M059J (cell line): ENCODE measurements around the gene SMG5. TPM values are rescaled to one million over a fixed set of nuclear protein-coding genes. Genes with fewer than 3 reads are reported as not detected.

Experiments used
- DNase-seq: peaks from one replicate; pipeline ENCODE4 v3.0.0-alpha.2; 2012; ENCODE audit warnings: low read depth
- total RNA-seq: library from RNA; depleted of rRNA; stranded (reverse); fragments of >200 nt; shearing (Covaris generic); gene quantifications from 2 replicates; pipeline ENCODE4 v1.2.3, GENCODE V29; 2014

SMG5 gene
- total RNA-seq, 1 experiment from 2014 or later = 97.0 TPM

GRCh38 chr1:156281693-156282478 is 739 bp downstream of the SMG5 start:
- DNase-seq = peak; percentile 48

DNA sequence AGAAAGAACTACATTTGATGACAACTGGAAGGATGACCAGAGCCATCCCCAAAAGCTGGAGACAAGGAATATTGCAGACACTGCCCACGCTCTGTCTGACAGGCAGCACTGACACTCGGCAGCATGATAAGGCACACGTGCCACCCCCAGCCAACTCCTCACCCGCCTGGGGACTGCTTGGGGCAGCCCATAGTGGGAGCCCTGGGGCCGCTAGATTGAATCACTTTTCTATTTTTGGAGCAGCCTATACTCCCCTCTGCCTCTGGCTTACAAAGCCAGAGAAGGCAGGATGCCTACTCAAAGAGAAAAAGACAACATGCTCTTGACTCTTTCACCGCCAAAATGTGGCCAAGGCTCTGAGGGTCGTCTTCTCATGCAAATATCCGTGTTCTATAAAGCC is 1.3 kb downstream of the SMG5 start:
- DNase-seq = peak; percentile 45

- DNase-seq = no peak
Observed at GRCh38 chr1:156279837-156280236, 2.8 kb downstream of the SMG5 start.

DNA sequence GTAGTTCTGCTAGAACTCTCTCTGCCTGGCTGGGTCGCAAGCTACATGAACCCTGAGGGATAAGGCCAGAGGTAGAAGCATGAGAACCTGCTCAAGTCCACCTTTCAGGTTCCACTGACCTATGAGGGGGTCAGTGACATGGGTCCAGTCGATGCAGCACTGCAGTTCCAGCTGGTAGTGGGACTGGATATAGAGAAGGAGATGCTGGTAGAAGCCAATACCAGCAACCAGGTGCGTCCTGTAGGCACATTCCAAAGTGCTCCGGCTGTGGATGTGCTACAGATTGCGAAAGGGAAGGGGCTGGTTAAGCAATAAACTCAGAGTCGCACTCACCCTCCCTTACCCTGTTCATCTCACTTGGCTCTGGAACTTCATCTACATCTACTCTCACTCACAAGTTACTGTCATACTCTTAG is 5.7 kb downstream of the SMG5 start:
- no peak for DNase-seq

DNA sequence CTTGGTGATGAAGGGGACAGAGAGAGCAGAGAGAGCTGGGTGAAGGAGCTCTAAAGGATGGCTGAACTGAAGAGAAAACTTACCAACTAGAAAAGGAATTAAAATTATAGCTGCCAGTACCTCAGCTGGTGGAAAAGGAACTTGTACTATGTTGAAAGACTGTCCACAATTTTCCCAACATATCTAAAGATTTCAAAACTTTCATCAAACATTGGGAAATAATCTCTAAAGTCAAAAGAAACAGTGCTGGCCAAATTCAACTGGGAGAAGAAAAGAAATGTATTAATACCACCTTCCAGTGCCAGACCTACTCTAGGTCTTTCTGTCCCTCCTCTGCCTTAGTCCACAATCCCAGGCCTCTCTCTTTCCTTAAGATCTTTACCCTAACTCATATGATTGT is 6.1 kb downstream of the SMG5 start:
- DNase-seq = no peak

DNA sequence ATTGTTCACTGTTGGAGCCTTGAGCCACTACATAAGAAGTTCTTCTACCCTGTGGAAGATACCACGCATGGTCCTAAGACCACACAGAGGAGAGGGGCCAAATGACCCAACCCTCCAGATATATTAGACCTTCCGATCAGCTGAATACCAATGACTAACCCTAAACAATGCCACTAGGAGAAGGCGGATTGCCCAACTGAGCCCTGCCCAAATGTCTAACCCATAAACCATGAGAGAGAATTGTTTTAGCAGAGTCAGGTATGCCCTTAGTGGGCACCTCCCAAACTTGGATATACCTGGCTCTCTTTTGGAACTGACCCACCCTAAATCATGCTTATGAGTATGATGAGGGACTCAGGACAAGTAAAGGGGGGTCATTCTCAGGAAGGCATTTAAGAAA is 12.3 kb downstream of the SMG5 start:
- DNase-seq = no peak

- no peak for DNase-seq
Observed at GRCh38 chr1:156268336-156268735, 14.3 kb downstream of the SMG5 start.

- DNase-seq = no peak
Observed at GRCh38 chr1:156266051-156266450, 16.6 kb downstream of the SMG5 start.

- DNase-seq = no peak
Observed at GRCh38 chr1:156263288-156263655, 19.4 kb downstream of the SMG5 start.

GRCh38 chr1:156262461-156263287 is 20.0 kb downstream of the SMG5 start:
- DNase-seq = peak; percentile 95

DNA sequence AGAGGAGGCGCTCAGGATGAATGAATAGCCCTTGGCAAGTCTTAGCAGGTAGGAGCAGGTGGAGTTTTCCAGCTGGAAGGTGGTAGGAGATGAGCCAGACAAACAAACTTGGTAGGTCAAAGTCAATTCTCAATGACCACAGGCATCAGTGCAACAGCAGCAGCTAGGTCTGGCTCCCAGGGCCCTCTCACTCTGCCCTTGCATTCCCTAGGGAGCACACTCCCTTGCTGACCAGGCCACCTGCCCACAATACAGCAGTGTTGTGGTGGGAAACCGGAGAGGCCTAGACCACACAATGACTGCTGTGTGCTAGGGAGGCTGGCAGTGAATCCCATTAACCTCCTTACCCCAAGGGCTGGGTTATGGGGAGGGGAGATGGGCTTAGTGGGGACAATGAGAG is 21.7 kb downstream of the SMG5 start:
- no peak for DNase-seq

DNA sequence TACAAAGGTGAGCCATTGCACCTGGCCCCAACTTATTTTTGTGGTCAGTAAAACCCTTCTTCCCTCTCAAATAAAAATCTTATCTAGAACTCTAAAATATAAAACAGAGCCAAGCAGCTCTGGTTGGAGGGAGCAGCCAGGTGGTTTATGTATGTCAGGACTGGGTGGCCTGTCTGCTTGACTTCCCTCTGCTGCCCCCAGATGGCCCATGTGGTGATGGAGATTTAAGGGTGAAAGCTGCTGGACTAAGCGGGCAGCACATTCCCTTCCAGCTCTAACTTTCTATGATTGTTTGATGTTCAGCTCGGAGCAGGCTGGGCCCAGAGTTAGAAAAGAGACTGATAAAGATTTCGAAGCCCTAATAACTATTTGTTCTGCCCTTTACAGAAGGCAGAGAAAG is 22.8 kb downstream of the SMG5 start:
- DNase-seq = no peak

- no peak for DNase-seq
Observed at GRCh38 chr1:156258859-156259258, 23.8 kb downstream of the SMG5 start.

GRCh38 chr1:156257711-156258110 is 24.9 kb downstream of the SMG5 start:
- DNase-seq = no peak

DNA sequence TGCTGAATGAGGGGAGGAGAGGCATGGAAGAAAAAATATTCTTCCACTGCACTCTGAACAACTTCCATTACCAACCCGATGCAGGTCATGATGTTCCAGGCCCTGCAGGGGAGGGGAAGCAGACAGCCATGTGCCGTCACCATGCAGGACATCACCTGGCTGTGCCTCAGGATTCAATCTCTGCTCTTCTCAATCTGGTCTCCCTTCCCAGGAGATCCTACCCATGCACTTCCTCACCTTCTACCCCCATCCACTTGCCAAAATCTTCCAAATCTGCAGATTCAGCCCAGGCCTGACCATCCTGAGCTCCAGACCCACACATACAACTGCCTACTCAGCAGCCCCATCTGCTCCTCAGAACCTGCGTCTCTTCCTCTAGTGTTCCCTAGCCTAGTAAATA is 29.0 kb downstream of the SMG5 start:
- DNase-seq = no peak

DNA sequence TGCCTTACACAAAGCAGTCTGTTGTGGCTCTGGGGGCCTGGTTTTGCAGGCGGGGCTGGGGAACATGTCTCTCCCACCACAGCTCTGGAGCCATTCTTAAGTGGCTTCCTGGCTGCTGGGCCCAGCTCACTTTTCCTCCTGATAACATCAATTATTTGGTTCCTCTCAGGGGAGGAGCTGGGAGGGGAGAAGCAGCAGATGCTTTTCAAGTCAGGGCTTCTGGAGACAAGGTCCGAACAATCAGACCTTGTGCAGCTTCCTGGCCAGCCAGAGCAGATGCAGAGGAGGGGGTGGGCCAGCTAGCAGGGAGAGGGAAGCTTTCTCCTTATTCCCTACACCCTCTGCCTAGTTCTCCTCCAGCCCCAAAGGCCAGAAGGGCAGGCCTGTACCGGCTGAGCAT is 31.1 kb downstream of the SMG5 start:
- no peak for DNase-seq

GRCh38 chr1:156249593-156249992 is 33.0 kb downstream of the SMG5 start:
- DNase-seq = no peak

DNA sequence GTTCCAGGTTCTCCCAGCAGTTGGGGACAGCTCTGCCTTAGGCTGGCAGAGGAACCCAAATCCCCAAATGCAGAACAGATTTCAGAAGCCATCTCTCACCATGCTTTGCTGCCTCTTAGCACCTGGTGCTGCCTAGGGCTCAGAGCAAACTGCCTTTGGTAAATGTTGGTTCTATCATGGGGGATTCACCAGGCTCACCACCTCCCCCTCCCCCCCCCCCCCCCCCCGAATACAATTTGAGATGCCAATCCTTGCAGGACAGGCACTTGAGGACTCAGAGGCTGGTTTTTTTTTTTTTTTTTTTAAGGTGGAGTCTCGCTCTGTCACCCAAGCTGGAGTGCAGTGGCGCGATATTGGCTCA is 34.3 kb downstream of the SMG5 start:
- peak; percentile 20 for DNase-seq

DNA sequence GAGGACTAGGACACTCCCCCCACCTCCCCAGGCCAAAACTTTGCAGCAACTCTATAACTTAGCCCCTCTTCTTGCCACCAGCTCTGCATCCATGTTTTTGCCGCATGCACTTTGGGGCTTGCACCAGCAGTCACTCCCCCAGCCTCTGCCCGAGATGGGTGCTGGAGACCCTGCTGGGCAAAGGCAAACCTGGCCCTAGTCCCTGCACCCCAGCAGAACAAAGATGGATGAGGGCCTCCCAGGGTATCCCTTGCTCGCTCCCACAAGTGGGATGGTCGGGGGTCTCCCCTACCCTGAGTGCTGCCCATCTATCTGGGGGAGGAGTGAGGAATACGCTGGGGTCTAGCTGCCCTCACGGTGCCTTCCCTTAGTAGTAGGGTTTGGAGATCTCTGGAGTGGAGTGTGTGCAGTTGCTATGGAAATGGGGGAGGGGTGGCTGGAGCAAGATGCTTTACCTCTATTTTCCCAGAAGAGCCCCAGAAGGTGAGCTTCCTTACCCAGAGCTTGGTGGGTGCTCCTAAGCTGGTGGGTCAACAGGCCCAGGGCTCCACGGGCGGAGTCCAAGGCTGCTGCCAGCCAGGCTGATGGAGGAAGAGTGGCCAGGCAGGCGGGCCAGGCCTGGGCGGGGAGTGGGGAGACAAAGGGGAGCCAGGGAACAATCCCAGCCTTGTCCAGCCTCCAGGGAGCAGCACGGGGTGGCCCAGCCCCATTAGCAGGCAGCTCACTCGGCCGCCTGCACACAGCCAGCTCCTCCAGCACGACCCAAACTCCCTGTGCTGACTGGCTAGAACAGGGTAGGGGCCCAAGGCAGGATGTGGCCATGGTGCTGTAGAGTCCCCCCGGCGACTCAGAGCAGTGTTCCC is 34.9 kb downstream of the SMG5 start, which contains the start of gene PAQR6:
Gene PAQR6 (minus strand): TSS at position 597 of the 863 bp plus-strand sequence. CDS start 1,325 bp downstream, outside the sequence.
- DNase-seq = no peak

- DNase-seq = no peak
Observed at GRCh38 chr1:156246781-156247459, 35.7 kb downstream of the SMG5 start.

DNA sequence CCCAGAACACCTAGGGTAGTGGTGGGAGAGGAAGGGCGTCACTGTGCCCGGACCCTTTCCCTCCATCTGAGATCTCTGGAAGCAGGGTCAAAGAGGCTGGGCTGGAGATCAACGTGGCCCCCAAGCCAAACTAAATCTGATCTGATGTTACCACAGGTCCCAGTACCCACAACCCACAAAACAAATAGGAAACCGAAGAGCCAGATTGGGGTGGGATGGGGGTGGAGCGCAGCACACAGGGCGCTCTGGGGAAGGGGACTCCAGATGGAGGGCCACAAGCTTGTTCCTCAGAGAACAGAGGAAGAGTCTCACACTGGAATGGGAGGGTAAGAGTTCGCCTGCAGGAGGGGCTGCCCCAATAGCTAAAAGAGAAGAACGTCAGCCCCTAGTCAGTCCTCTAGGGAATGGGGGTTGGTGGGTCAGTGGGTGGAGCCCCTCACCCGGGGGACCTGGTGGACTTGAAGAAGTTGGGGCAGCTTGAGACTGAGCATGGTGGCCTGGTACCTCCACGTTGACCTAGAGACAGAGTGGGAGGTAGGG is 36.3 kb downstream of the SMG5 start:
- DNase-seq = no peak
